Measurements from ENCODE around the gene PCSK1. TPM values are rescaled to one million over a fixed set of nuclear protein-coding genes. Genes with fewer than 3 reads are reported as not detected.
A peak's percentile ranks its signal among the peaks of the same experiment; 100 is the strongest.
"Not testable (repeated sequence)": the region's sequence is repeated elsewhere in the genome, so short reads cannot be mapped to it uniquely, and the experiment has no call there.

The PCSK1 gene
- total RNA-seq, 1 donor from 2014 or later: 0.17 TPM

DNA sequence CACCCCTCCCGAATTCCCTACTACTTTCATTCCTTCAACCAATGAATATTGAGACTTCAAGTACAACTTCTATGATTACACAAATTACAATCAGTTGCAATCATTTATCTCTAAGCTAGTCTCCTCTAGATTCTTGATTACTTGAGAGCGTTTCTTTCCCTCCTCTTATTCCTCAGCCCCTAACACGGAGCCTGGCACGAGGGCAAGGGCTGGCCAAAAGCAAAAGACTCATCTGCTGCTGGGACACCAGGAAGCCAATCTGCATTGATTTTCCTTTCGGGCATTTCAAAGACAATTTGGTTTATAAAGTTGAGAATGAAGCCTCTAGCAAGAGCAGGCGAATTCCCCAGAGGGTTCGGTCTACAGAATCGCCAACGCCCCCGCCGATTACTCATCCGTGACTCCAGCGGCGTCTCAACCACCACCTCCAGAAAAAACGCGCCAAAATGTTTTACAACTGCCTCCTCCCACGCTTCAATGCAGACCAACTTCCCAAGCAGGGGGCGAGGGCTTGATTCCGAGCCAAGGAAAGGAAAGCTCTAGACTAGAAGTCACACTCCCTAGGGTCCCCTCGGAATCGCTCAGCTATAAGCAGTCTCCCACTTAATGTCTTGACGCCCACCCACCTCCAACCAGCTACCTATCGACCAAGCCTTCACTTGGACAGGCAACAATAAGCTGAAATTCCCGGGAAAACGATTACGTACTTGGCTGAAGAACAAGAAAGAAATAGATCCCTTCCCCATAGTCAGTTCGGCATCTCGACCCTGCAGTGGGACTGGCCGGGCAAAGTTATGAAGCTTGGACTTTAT is 1.5 kb downstream of the PCSK1 start:
- DNase-seq (no peak), ATAC-seq (no peak)
- intact Hi-C loops (cut with micrococcal nuclease): no loop called here

GRCh38 chr5:96427824-96428223 is 5.2 kb downstream of the PCSK1 start:
- intact Hi-C loops (cut with micrococcal nuclease): no loop called here
- ATAC-seq (no peak), DNase-seq (no peak)

GRCh38 chr5:96426831-96427230 is 6.2 kb downstream of the PCSK1 start:
- DNase-seq (no peak), ATAC-seq (no peak)
- intact Hi-C loops (cut with micrococcal nuclease): no loop called here

GRCh38 chr5:96425443-96425842 is 7.6 kb downstream of the PCSK1 start:
- DNase-seq: no peak
- intact Hi-C loops (cut with micrococcal nuclease): no loop called here
- no peak for ATAC-seq

- no peak for DNase-seq
- intact Hi-C loops (cut with micrococcal nuclease): no loop called here
- ATAC-seq: no peak
Measured at GRCh38 chr5:96415897-96416296, 17.2 kb downstream of the PCSK1 start.

DNA sequence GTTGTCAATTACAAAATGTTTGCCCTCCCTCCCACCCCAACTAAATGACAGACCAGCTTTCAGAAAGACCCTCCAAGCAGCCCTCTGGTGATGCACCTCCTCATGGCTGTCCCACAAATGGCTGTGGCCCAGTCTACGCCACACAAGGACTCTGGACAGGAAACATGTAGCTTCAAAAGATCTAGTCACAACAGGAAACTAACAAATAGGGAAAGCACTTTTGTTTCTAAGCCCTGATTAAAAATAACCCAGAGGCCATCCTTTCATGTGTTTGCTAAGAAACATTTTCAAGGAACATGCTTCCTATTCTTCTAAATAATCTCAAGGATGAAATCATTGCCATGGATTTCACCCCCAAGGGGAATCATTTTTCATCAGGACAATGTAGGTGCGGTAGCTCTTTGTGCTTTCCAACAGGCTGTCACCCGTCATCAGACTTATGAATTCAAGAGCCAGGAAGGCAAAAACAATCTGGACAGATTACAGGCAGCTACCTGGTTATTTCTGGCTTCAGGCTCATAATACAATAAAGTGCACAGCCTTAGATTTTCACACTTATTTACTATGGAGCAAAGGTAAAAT is 20.1 kb downstream of the PCSK1 start:
- no peak for ATAC-seq
- intact Hi-C loops (cut with micrococcal nuclease): no loop called here
- DNase-seq: no peak

DNA sequence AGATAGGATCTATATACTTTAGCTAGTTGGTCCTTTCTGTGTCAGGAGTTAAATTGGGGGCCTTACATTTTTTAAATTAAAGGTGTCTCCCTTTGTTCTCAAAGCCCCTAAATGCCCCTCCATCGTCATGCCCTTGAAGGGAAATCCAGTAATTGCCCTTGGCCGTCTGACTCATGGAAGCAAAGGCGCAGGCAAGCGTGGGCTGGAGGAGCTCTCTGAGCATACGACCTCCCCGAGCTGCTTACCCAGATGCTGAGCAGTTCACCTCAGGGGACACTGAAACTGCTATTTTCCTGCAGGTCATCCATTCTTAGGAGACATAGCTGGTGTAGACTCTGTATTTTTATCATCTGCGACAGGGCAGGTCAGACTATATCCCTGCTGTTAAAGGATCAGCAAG is 23.0 kb downstream of the PCSK1 start:
- intact Hi-C loops (cut with micrococcal nuclease): no loop called here
- DNase-seq (no peak), ATAC-seq (no peak)

GRCh38 chr5:96408841-96409538 is 24.1 kb downstream of the PCSK1 start:
- intact Hi-C loops (cut with micrococcal nuclease): no loop called here
- ATAC-seq: no peak
- DNase-seq: no peak

DNA sequence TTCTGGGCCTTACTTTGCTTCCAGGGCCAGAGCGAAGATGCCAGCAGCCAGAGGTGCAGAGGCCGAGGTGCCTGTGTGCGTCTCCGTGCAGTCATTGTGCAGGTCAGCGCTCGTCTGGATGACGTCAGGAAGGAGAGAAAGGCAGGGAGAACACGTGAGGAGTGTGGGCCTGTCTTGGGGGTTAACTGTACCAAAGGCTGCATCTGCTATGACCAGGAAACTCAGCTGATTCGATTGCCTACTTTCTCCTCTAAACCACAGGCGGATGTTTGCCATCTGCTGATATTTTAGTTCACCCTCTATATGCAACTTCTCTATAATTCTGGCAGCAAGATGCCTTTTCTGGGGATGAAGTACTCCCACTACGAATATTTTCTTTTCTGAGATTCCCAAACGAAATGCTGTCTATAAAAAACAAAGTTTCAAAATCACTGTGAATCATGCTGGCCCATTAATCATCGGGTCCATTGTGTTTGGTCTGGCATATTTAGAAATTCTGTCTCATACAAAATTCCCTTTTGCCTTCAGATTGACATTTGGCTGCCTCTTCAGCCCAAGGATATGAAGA is 24.8 kb downstream of the PCSK1 start:
- ATAC-seq (no peak), DNase-seq (no peak)
- intact Hi-C loops (cut with micrococcal nuclease): no loop called here

DNA sequence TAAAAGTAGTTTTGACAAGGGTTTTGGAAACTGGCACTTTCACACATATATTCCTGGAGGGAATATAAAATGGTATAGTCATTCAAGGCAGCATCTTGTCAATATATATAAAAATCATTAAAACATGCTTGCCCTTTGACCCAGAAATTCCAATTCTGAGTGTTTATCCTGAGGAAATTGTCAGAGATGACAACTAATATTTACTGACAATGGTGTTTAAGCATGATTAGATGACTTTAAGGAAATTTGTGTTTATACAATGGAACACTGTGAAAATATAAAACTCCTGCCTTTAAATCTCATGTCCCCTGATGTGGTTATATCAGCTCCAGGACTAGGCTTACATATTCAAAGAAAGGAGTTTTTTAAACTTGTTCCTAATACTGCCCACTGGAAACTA is 25.6 kb downstream of the PCSK1 start:
- intact Hi-C loops (cut with micrococcal nuclease): no loop called here
- ATAC-seq (no peak), DNase-seq (no peak)

DNA sequence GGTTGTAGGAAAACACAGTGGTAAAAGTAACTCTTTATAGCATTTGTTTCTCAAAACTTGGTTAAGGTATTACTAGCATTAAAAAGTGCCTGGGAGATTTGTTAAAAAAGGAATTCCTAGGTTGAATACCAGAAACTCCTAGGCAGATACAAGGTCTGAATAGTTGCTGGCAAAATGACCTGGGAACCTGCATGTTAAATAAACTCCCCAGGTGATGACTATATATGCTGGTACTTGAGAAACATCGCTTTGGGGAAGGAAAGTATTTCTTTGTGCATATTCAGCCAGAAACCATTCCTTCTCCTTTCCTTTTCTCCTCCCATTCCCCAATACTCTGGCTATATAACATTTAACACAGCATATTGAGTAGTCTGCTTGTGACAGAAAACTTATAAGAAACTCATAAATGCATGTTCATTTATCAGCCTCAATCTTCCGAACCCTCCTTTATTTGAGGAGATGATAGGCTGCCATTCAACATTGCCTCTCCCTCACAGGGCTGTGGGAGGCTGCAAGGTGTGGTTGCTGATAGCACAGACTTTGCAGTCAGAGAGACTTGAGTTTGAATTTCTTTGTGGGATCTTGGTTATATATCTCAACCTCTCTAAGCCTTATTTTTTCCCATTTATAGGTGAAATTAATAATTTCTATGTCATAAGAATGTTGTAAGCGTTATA is 28.7 kb downstream of the PCSK1 start:
- intact Hi-C loops (cut with micrococcal nuclease): no loop called here
- ATAC-seq (no peak), DNase-seq (no peak)

DNA sequence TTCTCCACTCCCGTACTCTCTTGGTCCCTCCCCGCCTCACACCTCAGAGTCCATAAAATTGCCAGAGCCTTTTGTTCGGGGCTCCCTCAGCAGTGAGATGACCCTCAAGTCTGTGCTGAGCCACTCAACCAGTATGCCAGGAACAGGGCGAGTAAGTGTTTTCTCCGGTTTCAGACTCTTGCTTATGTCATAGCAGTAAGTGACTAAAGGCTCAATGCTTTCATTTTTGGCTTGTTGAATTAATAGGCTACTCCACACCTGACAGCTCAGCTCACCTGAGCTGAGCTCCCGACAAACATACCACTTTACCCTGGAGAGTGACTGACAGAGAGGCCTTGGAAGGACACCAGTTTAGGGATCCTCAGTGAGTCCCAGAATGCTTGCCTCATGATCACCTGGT is 30.5 kb downstream of the PCSK1 start:
- DNase-seq (no peak), ATAC-seq (no peak)
- intact Hi-C loops (cut with micrococcal nuclease): no loop called here

DNA sequence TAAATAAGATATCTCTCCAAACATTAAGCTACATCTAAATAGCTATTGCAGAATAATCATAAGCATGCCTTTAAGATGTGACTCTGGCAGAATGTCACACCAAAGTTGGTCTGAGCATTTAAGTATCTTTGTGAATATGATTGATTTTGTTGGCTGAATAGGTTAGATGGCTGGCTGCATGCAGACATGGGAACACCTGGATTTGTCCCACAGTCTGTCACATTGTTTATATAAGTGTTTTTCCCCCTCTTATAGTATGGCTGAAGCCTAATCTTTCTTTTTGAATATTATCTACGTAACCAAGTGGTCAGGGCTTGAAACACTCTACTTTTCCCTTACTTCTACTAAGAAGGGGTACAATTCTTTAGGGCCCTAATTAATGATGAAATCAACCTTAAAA is 36.2 kb downstream of the PCSK1 start:
- no peak for DNase-seq
- ATAC-seq: no peak
- intact Hi-C loops (cut with micrococcal nuclease): no loop called here

DNA sequence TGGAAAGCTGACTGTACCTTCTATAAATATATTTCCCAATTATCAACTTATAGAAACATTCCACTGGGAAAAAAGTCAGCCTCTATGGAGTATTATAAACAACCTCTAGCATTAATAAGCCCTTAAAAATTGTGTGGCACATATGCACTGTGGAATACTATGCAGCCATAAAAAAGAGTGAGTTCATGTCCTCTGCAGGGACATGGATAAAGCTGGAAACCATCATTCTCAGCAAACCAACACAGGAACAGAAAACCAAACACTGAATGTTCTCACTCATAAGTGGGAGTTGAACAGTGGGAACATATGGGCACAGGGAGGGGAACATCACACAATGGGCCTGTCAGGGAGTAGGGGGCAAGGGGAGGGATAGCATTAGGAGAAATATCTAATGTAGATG is 37.8 kb downstream of the PCSK1 start:
- DNase-seq; intact Hi-C loops (cut with micrococcal nuclease); ATAC-seq: not testable (repeated sequence)

- ATAC-seq: no peak
- intact Hi-C loops (cut with micrococcal nuclease): no loop called here
- DNase-seq: no peak
Measured at GRCh38 chr5:96391921-96392320, 41.1 kb downstream of the PCSK1 start.

DNA sequence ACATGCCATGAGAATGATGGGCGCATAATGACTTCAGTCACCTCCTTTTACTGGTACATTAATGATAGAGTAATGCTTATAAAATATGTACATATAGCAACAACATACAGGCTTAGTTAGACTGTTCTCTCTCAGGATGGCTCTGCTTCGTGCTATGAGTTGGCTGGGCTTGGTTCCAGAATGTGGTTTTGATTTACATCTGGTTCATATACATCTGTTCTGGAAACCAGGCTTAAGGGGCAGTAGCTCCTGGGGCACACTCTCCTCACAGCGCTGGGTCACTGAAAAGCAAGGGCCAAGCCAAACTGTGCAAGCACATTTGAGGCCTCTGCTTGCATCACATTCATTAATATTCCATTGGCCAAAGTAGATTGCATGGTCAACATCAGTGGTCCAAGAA is 44.9 kb downstream of the PCSK1 start:
- ATAC-seq (no peak), DNase-seq (no peak)
- intact Hi-C loops (cut with micrococcal nuclease): no loop called here

GRCh38 chr5:96387616-96388015 is 45.4 kb downstream of the PCSK1 start:
- intact Hi-C loops (cut with micrococcal nuclease): no loop called here
- DNase-seq (no peak), ATAC-seq (no peak)

- intact Hi-C loops (cut with micrococcal nuclease): no loop called here
Measured at GRCh38 chr5:96385538-96385937, 47.5 kb downstream of the PCSK1 start.

DNA sequence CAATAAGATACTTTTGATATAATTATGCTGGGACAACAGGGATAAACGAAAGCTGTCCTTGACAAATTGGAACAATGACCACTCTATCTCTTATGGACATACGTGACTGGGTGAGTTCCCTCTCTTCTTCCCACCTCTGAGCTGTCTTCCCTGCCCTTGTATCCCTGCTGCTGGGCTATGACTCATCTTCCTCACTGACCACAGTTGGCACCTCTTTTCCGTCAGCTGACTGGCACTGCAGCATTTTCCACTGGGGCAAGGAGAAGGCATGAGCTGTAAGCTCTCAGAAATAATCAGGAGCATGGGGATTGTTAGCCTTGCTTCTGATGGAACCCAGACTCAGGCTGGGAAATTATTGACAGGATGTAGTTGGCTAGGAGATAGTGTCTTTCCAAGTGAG is 48.7 kb downstream of the PCSK1 start:
- intact Hi-C loops (cut with micrococcal nuclease): no loop called here
- ATAC-seq (peak; percentile 97), DNase-seq (peak; percentile 55)

More at GRCh38 chr5:96385538-96385937, 47.5 kb downstream of the PCSK1 start:
- ATAC-seq: no peak
- no peak for DNase-seq

DNA sequence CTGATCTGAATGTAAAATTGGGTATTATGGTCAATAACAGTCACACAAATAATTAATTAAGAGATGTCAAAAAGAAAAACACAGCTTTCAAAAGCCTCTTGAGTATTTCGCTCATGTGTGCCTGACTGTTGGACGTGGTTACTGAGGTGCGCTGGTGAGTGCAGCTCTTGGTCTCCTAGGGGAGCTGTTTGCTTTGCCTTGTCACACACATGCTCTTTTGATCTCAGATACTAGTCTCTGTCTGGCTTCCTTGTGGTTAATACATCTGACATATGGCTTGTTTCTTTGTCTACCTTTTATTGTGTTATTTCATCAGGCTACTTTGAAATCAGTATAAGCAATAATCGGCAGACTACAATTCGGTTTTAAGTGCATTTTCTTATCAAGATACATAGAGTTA is 51.5 kb downstream of the PCSK1 start:
- intact Hi-C loops (cut with micrococcal nuclease): loop anchor here (1.0 kb wide), 1 partner anchor 220 kb away; no protein-coding TSS in a partner anchor
- DNase-seq: peak; percentile 29
- peak; percentile 51 for ATAC-seq

All from left ventricle myocardium superior (tissue), 1 donor.